IMR-90 (cell line): ENCODE measurements around the gene ANKRD9. TPM values are rescaled to one million over a fixed set of nuclear protein-coding genes. Genes with fewer than 3 reads are reported as not detected.

Experiments used
- ATAC-seq: fragments of 200-7000 bp; cut with Tn5 transposase; 2 replicates; pipeline ENCODE4 v1.9.1; 2020; ENCODE audit warnings: low read depth, mild to moderate bottlenecking, moderate library complexity
- BruUV-seq: library from RNA; stranded (reverse); fragments of 400-500 nt; replicated peaks from 2 replicates; lab custom pipeline; 2021; lab: Mats Ljungman, UMichigan
- CTCF ChIA-PET: fragments of 300-600 bp; formaldehyde crosslinking; extraction: SDS; loops from one replicate; lab custom pipeline; 2021; ENCODE audit warnings: antibody characterized with exemption; lab: Yijun Ruan, JAX
- POLR2A ChIA-PET: fragments of 300-600 bp; sonication (Branson Sonifier 250); formaldehyde crosslinking; loops from one replicate; lab custom pipeline; 2022; ENCODE audit warnings: antibody characterized with exemption; ENCODE audit not compliant: unreplicated experiment; lab: Charles Lee
- DNase-seq: peaks from one replicate; pipeline ENCODE4 v3.0.0; 2013
- H2AFZ ChIP-seq: replicated peaks from 2 replicates; pipeline ENCODE3; 2013; ENCODE audit warnings: low read length, mild to moderate bottlenecking; ENCODE audit not compliant: poor library complexity
- H2AK5ac ChIP-seq: 2 replicates; pipeline ENCODE4 v1.6.1; 2013; ENCODE audit warnings: low read depth, low read length, inconsistent platforms
- H2AK9ac ChIP-seq: replicated peaks from 2 replicates; pipeline ENCODE3; 2013; ENCODE audit warnings: mild to moderate bottlenecking, low read depth, low read length, moderate library complexity; ENCODE audit not compliant: poor library complexity
- H2BK120ac ChIP-seq: 2 replicates; pipeline ENCODE4 v1.6.1; 2013; ENCODE audit warnings: low read depth, low read length, inconsistent platforms
- H2BK15ac ChIP-seq: 3 replicates; pipeline ENCODE4 v1.6.1; 2013; ENCODE audit warnings: low read depth, low read length, inconsistent platforms
- H2BK20ac ChIP-seq: 2 replicates; pipeline ENCODE4 v1.6.1; 2013; ENCODE audit warnings: low read depth, mild to moderate bottlenecking, inconsistent platforms, low read length, moderate library complexity
- H2BK5ac ChIP-seq: 2 replicates; pipeline ENCODE4 v1.6.1; 2013; ENCODE audit warnings: mild to moderate bottlenecking, low read depth, low read length, inconsistent platforms; ENCODE audit not compliant: poor library complexity, severe bottlenecking
- H3K14ac ChIP-seq: replicated peaks from 2 replicates; pipeline ENCODE4 v1.6.1; 2013; ENCODE audit warnings: low read depth, low read length, inconsistent platforms
- H3K18ac ChIP-seq: 2 replicates; pipeline ENCODE4 v1.6.1; 2013; ENCODE audit warnings: low read depth, low read length, control low read depth
- H3K23ac ChIP-seq: 2 replicates; pipeline ENCODE4 v1.6.1; 2013; ENCODE audit warnings: low read depth, low read length, inconsistent platforms
- H3K27ac ChIP-seq: 2 replicates; pipeline ENCODE4 v1.5.1; 2013; ENCODE audit warnings: mild to moderate bottlenecking, control low read depth, low read length; ENCODE audit not compliant: insufficient read depth
- H3K27me3 ChIP-seq: 2 replicates; pipeline ENCODE4 v1.6.1; 2013; ENCODE audit warnings: low read length; ENCODE audit not compliant: control insufficient read depth, insufficient read depth
- H3K36me3 ChIP-seq: 2 replicates; pipeline ENCODE4 v1.6.1; 2013; ENCODE audit warnings: low read length, mixed read lengths; ENCODE audit not compliant: control insufficient read depth, insufficient read depth
- H3K4ac ChIP-seq: 2 replicates; pipeline ENCODE4 v1.6.1; 2013; ENCODE audit warnings: low read depth, low read length, inconsistent platforms
- H3K4me1 ChIP-seq: 2 replicates; pipeline ENCODE4 v1.6.1; 2013; ENCODE audit warnings: low read length, mixed read lengths; ENCODE audit not compliant: control insufficient read depth, insufficient read depth
- H3K4me2 ChIP-seq: 2 replicates; pipeline ENCODE4 v1.6.1; 2013; ENCODE audit warnings: low read depth, mild to moderate bottlenecking, control low read depth, low read length, moderate library complexity
- H3K4me3 ChIP-seq: 2 replicates; pipeline ENCODE4 v1.5.1; 2013; ENCODE audit warnings: low read depth, mild to moderate bottlenecking, control low read depth, low read length, moderate library complexity; ENCODE audit not compliant: insufficient read depth
- H3K56ac ChIP-seq: 2 replicates; pipeline ENCODE4 v1.6.1; 2013; ENCODE audit warnings: low read length, inconsistent platforms; ENCODE audit not compliant: insufficient read depth; ENCODE audit errors: extremely low read depth
- H3K79me1 ChIP-seq, 2 experiments: 2 replicates each; pipeline ENCODE4 v1.6.1; 2013; ENCODE audit warnings: low read length in 2 of 2, inconsistent platforms in 1 of 2, low read depth in 1 of 2
- H3K9ac ChIP-seq: 2 replicates; pipeline ENCODE4 v1.6.1; 2013; ENCODE audit warnings: low read depth, low read length, control low read depth
- H3K9me1 ChIP-seq: 2 replicates; pipeline ENCODE4 v1.6.1; 2013; ENCODE audit warnings: low read length, inconsistent platforms; ENCODE audit not compliant: insufficient read depth
- H3K9me3 ChIP-seq: 2 replicates; pipeline ENCODE4 v1.6.1; 2013; ENCODE audit warnings: low read length; ENCODE audit not compliant: control insufficient read depth, insufficient read depth
- H4K20me1 ChIP-seq: 2 replicates; pipeline ENCODE4 v1.6.1; 2013; ENCODE audit warnings: low read length, inconsistent platforms; ENCODE audit not compliant: insufficient read depth
- H4K5ac ChIP-seq: 2 replicates; pipeline ENCODE4 v1.6.1; 2013; ENCODE audit warnings: mild to moderate bottlenecking, low read depth, low read length, control low read depth
- H4K8ac ChIP-seq, 2 experiments: 2 replicates each; pipeline ENCODE4 v1.6.1; 2013; ENCODE audit warnings: low read depth in 2 of 2, low read length in 2 of 2, control low read depth in 1 of 2, inconsistent platforms in 1 of 2
- H4K91ac ChIP-seq: 2 replicates; pipeline ENCODE4 v1.6.1; 2013; ENCODE audit warnings: low read depth, low read length, inconsistent platforms; ENCODE audit not compliant: insufficient read depth
- BHLHE40 ChIP-seq: fragments of 150-350 bp; IDR thresholded peaks from 2 replicates; pipeline ENCODE4 v1.6.1; 2016; ENCODE audit warnings: mild to moderate bottlenecking, low read depth, low read length
- CEBPB ChIP-seq: IDR thresholded peaks from 2 replicates; pipeline ENCODE4 v1.6.1; 2012; ENCODE audit warnings: low read depth, low read length, improper control_type of control experiment
- CHD1 ChIP-seq: IDR thresholded peaks from 2 replicates; pipeline ENCODE4 v1.6.1; 2012; ENCODE audit warnings: low read depth, low read length, improper control_type of control experiment
- CTCF ChIP-seq: conservative IDR thresholded peaks from 2 replicates; pipeline ENCODE4 v1.5.1; 2012; ENCODE audit warnings: mild to moderate bottlenecking, low read depth, low read length, improper control_type of control experiment
- ELK1 ChIP-seq: fragments of 150-350 bp; IDR thresholded peaks from 2 replicates; pipeline ENCODE4 v1.6.1; 2016; ENCODE audit warnings: low read depth, mild to moderate bottlenecking, low read length, moderate library complexity, borderline replicate concordance
- FOS ChIP-seq: fragments of 150-350 bp; IDR thresholded peaks from 2 replicates; pipeline ENCODE4 v1.6.1; 2016; ENCODE audit warnings: low read depth, low read length
- MAFK ChIP-seq: IDR thresholded peaks from 2 replicates; pipeline ENCODE4 v1.6.1; 2012; ENCODE audit warnings: low read depth, low read length, improper control_type of control experiment
- MAZ ChIP-seq: IDR thresholded peaks from 2 replicates; pipeline ENCODE4 v1.6.1; 2012; ENCODE audit warnings: low read depth, mild to moderate bottlenecking, low read length, improper control_type of control experiment, moderate library complexity, borderline replicate concordance
- MXI1 ChIP-seq: IDR thresholded peaks from 2 replicates; pipeline ENCODE4 v1.6.1; 2012; ENCODE audit warnings: low read depth, mild to moderate bottlenecking, low read length, moderate library complexity, borderline replicate concordance
- NFE2L2 ChIP-seq: fragments of 150-350 bp; IDR thresholded peaks from 2 replicates; pipeline ENCODE4 v1.6.1; 2016; ENCODE audit warnings: low read depth, mild to moderate bottlenecking, low read length
- POLR2A ChIP-seq: IDR thresholded peaks from 2 replicates; pipeline ENCODE4 v1.6.1; 2012; ENCODE audit warnings: mild to moderate bottlenecking, low read depth, low read length
- RAD21 ChIP-seq: IDR thresholded peaks from 2 replicates; pipeline ENCODE4 v1.6.1; 2012; ENCODE audit warnings: low read length, improper control_type of control experiment
- RCOR1 ChIP-seq: IDR thresholded peaks from 2 replicates; pipeline ENCODE4 v1.6.1; 2012; ENCODE audit warnings: mild to moderate bottlenecking, low read length, improper control_type of control experiment; ENCODE audit not compliant: insufficient replicate concordance
- RFX5 ChIP-seq: IDR thresholded peaks from 2 replicates; pipeline ENCODE4 v1.8.0; 2012; ENCODE audit warnings: low read depth, mild to moderate bottlenecking, low read length, moderate library complexity
- SMC3 ChIP-seq: fragments of 150-350 bp; IDR thresholded peaks from 2 replicates; pipeline ENCODE4 v1.6.1; 2016; ENCODE audit warnings: low read depth, mild to moderate bottlenecking, antibody characterized with exemption, low read length, moderate library complexity
- USF2 ChIP-seq: fragments of 150-350 bp; IDR thresholded peaks from 2 replicates; pipeline ENCODE4 v1.6.1; 2017; ENCODE audit warnings: mild to moderate bottlenecking, antibody characterized with exemption, low read length, low read depth
- WGBS, 2 experiments: methylation state at CpG; one replicate each; pipeline versions ENCODE4 v1.1.5 to v1.1.7; 2013; ENCODE audit warnings: missing lambda C conversion rate in 2 of 2; ENCODE audit not compliant: insufficient read length in 1 of 2; ENCODE audit errors: extremely low coverage in 2 of 2; 5-methylcytosine and 5-hydroxymethylcytosine counted together
- dilution Hi-C: fragments of 300-500 bp; cut with HindIII; formaldehyde crosslinking; loops from one replicate; pipeline ENCODE4 v1.14.3; 2018; ENCODE audit warnings: low sequenced_read_pairs; ENCODE audit not compliant: unreplicated experiment
- in situ Hi-C: fragments of 300-500 bp; cut with MboI; formaldehyde crosslinking; loops from 3 replicates; pipeline ENCODE4 v1.14.3; 2019; ENCODE audit warnings: low sequenced_read_pairs, inconsistent platforms, mixed read lengths
- intact Hi-C: fragments of 100-400 bp; cut with micrococcal nuclease; formaldehyde crosslinking; loops from 2 replicates; pipeline ENCODE4 v1.10.0; 2022
- polyA plus RNA-seq, 3 experiments: library from polyadenylated mRNA; depleted of rRNA; stranded (reverse); fragments of >200 nt; gene quantifications; 2 replicates each; pipeline ENCODE4 v1.2.3, GENCODE V29; 2012; ENCODE audit warnings: low replicate concordance in 1 of 3
- total RNA-seq: library from RNA; depleted of rRNA; stranded (reverse); fragments of >200 nt; gene quantifications from 2 replicates; pipeline ENCODE4 v1.2.3, GENCODE V29; 2012

Gene ANKRD9
- total and polyA plus RNA-seq, 2 of the 4 experiments (the other 2 are of a cell fraction) = 3.9 to 15.7 TPM

- Histone ChIP-seq H3K27ac (no peak overlapping the region), H2AK9ac (no peak overlapping the region), H3K36me3 (no peaks in the 10 kb centered on the region), H3K56ac (no peak overlapping the region), H3K9me1 (no peaks in the 10 kb centered on the region; the same call in 1 of the 2 replicates), H3K9ac (no peak overlapping the region), H2AK5ac (no peak overlapping the region), H4K8ac (no peak overlapping the region), H4K20me1 (no peaks in the 10 kb centered on the region), H3K27me3 (peaks cover 18% of the 10 kb centered on the region), H3K4me2 (no peak overlapping the region), H2BK15ac (no peak overlapping the region), H3K4me3 (no peak overlapping the region), H3K23ac (no peak overlapping the region), H2BK5ac (no peak overlapping the region), H3K4ac (no peak overlapping the region), H2BK120ac (no peak overlapping the region), H2BK20ac (no peak overlapping the region), H3K18ac (no peak overlapping the region), H3K9me3 (no peaks in the 10 kb centered on the region), H3K14ac (no peak overlapping the region), H3K79me1 (no peaks in the 10 kb centered on the region), H4K91ac (no peak overlapping the region), H4K5ac (no peak overlapping the region), H3K4me1 (peaks cover 11% of the 10 kb centered on the region; the same call in 1 of the 2 replicates), H2AFZ (no peak overlapping the region)
- WGBS, 2 experiments = no CpG with 5 or more reads among the region's 10 CpGs
- ATAC-seq (no peak), DNase-seq (no peak)
- TF ChIP-seq CEBPB = no peak
- no peak for TF ChIP-seq MAZ
- TF ChIP-seq CHD1 = no peak
- TF ChIP-seq USF2 = no peak
- no peak for TF ChIP-seq POLR2A
- TF ChIP-seq FOS = no peak
- no peak for TF ChIP-seq RCOR1
- no peak for TF ChIP-seq MXI1
- TF ChIP-seq MAFK = no peak
- TF ChIP-seq RAD21 = no peak
- no peak for TF ChIP-seq ELK1
- TF ChIP-seq BHLHE40 = no peak
- no peak for TF ChIP-seq CTCF
- TF ChIP-seq SMC3 = no peak
- TF ChIP-seq RFX5 = no peak
- TF ChIP-seq NFE2L2 = no peak
- intact Hi-C loops = no loop called here
- in situ Hi-C loops = no loop called here
- dilution Hi-C loops = no loop called here
- POLR2A ChIA-PET = no interaction called here
- BruUV-seq = no TSS peak
- CTCF ChIA-PET = no interaction called here
Observed at GRCh38 chr14:102541771-102542170, 32.2 kb upstream of the ANKRD9 start.
